A549 (cell line): Measurements from ENCODE around the gene CDC42BPG. TPM values are rescaled to one million over a fixed set of nuclear protein-coding genes. Genes with fewer than 3 reads are reported as not detected.

Experiments
- ATAC-seq, 2 experiments: fragments of 200-7000 bp in 1 of 2; fragments of >200 bp in 1 of 2; cut with Nextera tagmentation in 1 of 2; cut with Tn5 transposase in 1 of 2; 3 replicates each; pipeline versions ENCODE4 v1.8.0 to v1.9.1; 2018 to 2020; ENCODE audit warnings: mild to moderate bottlenecking in 1 of 2, moderate library complexity in 1 of 2
- CTCF ChIA-PET: fragments of 300-600 bp; sonication (Branson Sonifier 250); formaldehyde crosslinking; extraction: SDS; loops from one replicate; lab custom pipeline; 2021; ENCODE audit warnings: antibody characterized with exemption, inconsistent platforms; lab: Yijun Ruan, JAX
- POLR2A ChIA-PET: fragments of 350-600 bp; formaldehyde crosslinking; extraction: SDS; loops from one replicate; lab custom pipeline; 2021; ENCODE audit warnings: antibody characterized with exemption, inconsistent platforms; lab: Yijun Ruan, JAX
- DNase-seq, 2 experiments: peaks; one replicate each; pipeline versions ENCODE4 v3.0.0 to v3.0.0-alpha.2; 2011 to 2016; ENCODE audit warnings: low read depth in 1 of 2, low spot score in 1 of 2
- FAIRE-seq: peaks from 2 replicates; lab custom pipeline; 2011; peaks lifted over from hg19 to GRCh38; lab: Jason Lieb, UNC
- H3K27ac ChIP-seq, 2 experiments: fragments of >200 bp; sonication (Bioruptor Twin); formaldehyde crosslinking; 3 replicates each; pipeline ENCODE4 v1.5.1; 2016 to 2017
- H3K4me1 ChIP-seq: fragments of >200 bp; sonication (Bioruptor Twin); formaldehyde crosslinking; 3 replicates; pipeline ENCODE4 v1.6.1; 2016
- H3K4me2 ChIP-seq: fragments of >200 bp; sonication (Bioruptor Twin); formaldehyde crosslinking; 3 replicates; pipeline ENCODE4 v1.6.1; 2016
- H3K4me3 ChIP-seq: fragments of >200 bp; sonication (Bioruptor Twin); formaldehyde crosslinking; 3 replicates; pipeline ENCODE4 v1.5.1; 2016
- H3K9me3 ChIP-seq: fragments of >200 bp; sonication (Bioruptor Twin); formaldehyde crosslinking; 3 replicates; pipeline ENCODE4 v1.6.1; 2016
- CEBPB ChIP-seq, 2 experiments: fragments of >200 bp in 1 of 2; sonication (Bioruptor Twin) in 1 of 2; formaldehyde crosslinking in 1 of 2; IDR thresholded peaks; 2 replicates each; pipeline ENCODE4 v1.6.1; 2012 to 2016
- EHF ChIP-seq: fragments of 250-450 bp; sonication (Bioruptor Pico); IDR thresholded peaks from 2 replicates; pipeline ENCODE4 v1.5.0; 2020; ENCODE audit warnings: mild to moderate bottlenecking
- EHMT2 ChIP-seq: fragments of 200-600 bp; sonication (generic); IDR thresholded peaks from 2 replicates; pipeline ENCODE4 v1.6.1; 2016; ENCODE audit warnings: antibody characterized with exemption, low read depth, mild to moderate bottlenecking, moderate library complexity
- EP300 ChIP-seq, 2 experiments: fragments of >200 bp; sonication (Bioruptor Twin); formaldehyde crosslinking; IDR thresholded peaks; 2 replicates in 1 of 2; 3 replicates in 1 of 2; pipeline ENCODE4 v1.6.1; 2016 to 2017
- ESRRA ChIP-seq: fragments of 150-350 bp; IDR thresholded peaks from 2 replicates; pipeline ENCODE4 v1.6.1; 2014; ENCODE audit warnings: mild to moderate bottlenecking, low read length, borderline replicate concordance
- FOSL2 ChIP-seq, 2 experiments: fragments of 450-650 bp in 1 of 2; fragments of >200 bp in 1 of 2; sonication (Bioruptor Twin) in 1 of 2; formaldehyde crosslinking; IDR thresholded peaks; 2 replicates each; pipeline versions ENCODE4 v1.5.0 to v1.6.1; 2016 to 2020; ENCODE audit warnings: mild to moderate bottlenecking in 1 of 2, moderate library complexity in 1 of 2
- FOXS1 ChIP-seq: fragments of 250-450 bp; sonication (Bioruptor Pico); IDR thresholded peaks from 2 replicates; pipeline ENCODE4 v1.5.0; 2020; ENCODE audit warnings: mild to moderate bottlenecking, moderate library complexity
- GATA3 ChIP-seq: IDR thresholded peaks from 2 replicates; pipeline ENCODE4 v1.6.1; 2012; ENCODE audit warnings: borderline replicate concordance
- HDAC2 ChIP-seq: fragments of 200-600 bp; sonication (generic); IDR thresholded peaks from 2 replicates; pipeline ENCODE4 v1.6.1; 2016
- HOXA7 ChIP-seq: fragments of 250-450 bp; sonication (Bioruptor Pico); IDR thresholded peaks from 2 replicates; pipeline ENCODE4 v1.5.0; 2020; ENCODE audit warnings: mild to moderate bottlenecking, moderate library complexity
- JUN ChIP-seq, 2 experiments: fragments of >200 bp; sonication (Bioruptor Twin); formaldehyde crosslinking; IDR thresholded peaks; 2 replicates in 1 of 2; 3 replicates in 1 of 2; pipeline ENCODE4 v1.6.1; 2016 to 2017
- JUNB ChIP-seq: fragments of >200 bp; sonication (Bioruptor Twin); formaldehyde crosslinking; IDR thresholded peaks from 2 replicates; pipeline ENCODE4 v1.6.1; 2016
- KDM5A ChIP-seq: fragments of 200-600 bp; sonication (generic); IDR thresholded peaks from 2 replicates; pipeline ENCODE4 v1.6.1; 2016; ENCODE audit warnings: antibody characterized with exemption, mild to moderate bottlenecking
- MAFK ChIP-seq: fragments of 450-650 bp; IDR thresholded peaks from 2 replicates; pipeline ENCODE4 v1.6.1; 2014; ENCODE audit not compliant: partially characterized antibody
- NFE2L2 ChIP-seq: fragments of 150-350 bp; conservative IDR thresholded peaks from 2 replicates; pipeline ENCODE4 v1.6.1; 2014; ENCODE audit warnings: low read length
- PHF8 ChIP-seq: fragments of 200-600 bp; sonication (generic); IDR thresholded peaks from 2 replicates; pipeline ENCODE4 v1.6.1; 2016; ENCODE audit warnings: low read depth, mild to moderate bottlenecking, antibody characterized with exemption, moderate library complexity, borderline replicate concordance
- POLR2A ChIP-seq: IDR thresholded peaks from 2 replicates; pipeline ENCODE4 v1.6.1; 2012; ENCODE audit warnings: mild to moderate bottlenecking, low read length
- POLR2AphosphoS2 ChIP-seq: conservative IDR thresholded peaks from 2 replicates; pipeline ENCODE4 v1.6.1; 2012; ENCODE audit warnings: low read length, improper control_type of control experiment, inconsistent platforms
- RAD21 ChIP-seq, 2 experiments: fragments of >200 bp in 1 of 2; sonication (Bioruptor Twin) in 1 of 2; formaldehyde crosslinking in 1 of 2; IDR thresholded peaks in 1 of 2; conservative IDR thresholded peaks in 1 of 2; 2 replicates in 1 of 2; 3 replicates in 1 of 2; pipeline ENCODE4 v1.6.1; 2012 to 2018; ENCODE audit warnings: inconsistent platforms in 1 of 2
- ZFP36 ChIP-seq: fragments of 450-650 bp; IDR thresholded peaks from 2 replicates; pipeline ENCODE4 v1.6.1; 2014; ENCODE audit warnings: borderline replicate concordance; ENCODE audit not compliant: partially characterized antibody
- WGBS: methylation state at CpG from one replicate; pipeline ENCODE4 v1.1.6; 2017; ENCODE audit errors: missing lambda C conversion rate; 5-methylcytosine and 5-hydroxymethylcytosine counted together
- polyA plus RNA-seq, 4 experiments: library from polyadenylated mRNA; depleted of rRNA in 3 of 4; stranded (reverse); fragments of >200 nt; fragmentation: RNase III in 1 of 4; extraction: RNeasy Plus Mini Kit Qiagen cat#74134 plus additional on column Dnase treatment in 1 of 4; gene quantifications; 2 replicates in 3 of 4; 3 replicates in 1 of 4; pipeline ENCODE4 v1.2.3, GENCODE V29; 2011 to 2017
- TF ChIP-seq, protein P1 (sequence below): IDR thresholded peaks from 2 replicates; pipeline ENCODE4 v1.6.1; 2012; ENCODE audit warnings: low read depth, borderline replicate concordance
- TF ChIP-seq, protein P2 (sequence below): fragments of 200-600 bp; sonication (generic); IDR thresholded peaks from 2 replicates; pipeline ENCODE4 v1.6.1; 2016; ENCODE audit warnings: antibody characterized with exemption, mild to moderate bottlenecking, moderate library complexity
- TF ChIP-seq, protein P3 (sequence below): IDR thresholded peaks from 2 replicates; pipeline ENCODE4 v1.6.1; 2012
- TF ChIP-seq, protein P4 (sequence below): fragments of 150-350 bp; IDR thresholded peaks from 2 replicates; pipeline ENCODE4 v1.6.1; 2014; ENCODE audit warnings: low read depth, mild to moderate bottlenecking, low read length
- TF ChIP-seq, protein P5 (sequence below): IDR thresholded peaks from 2 replicates; pipeline ENCODE4 v1.6.1; 2012
- TF ChIP-seq, protein P6 (sequence below): fragments of >200 bp; sonication (Bioruptor Twin); formaldehyde crosslinking; IDR thresholded peaks from 3 replicates; pipeline ENCODE4 v1.6.1; 2016
- TF ChIP-seq, protein P7 (sequence below): fragments of >200 bp; sonication (Bioruptor Twin); formaldehyde crosslinking; IDR thresholded peaks from 2 replicates; pipeline ENCODE4 v1.6.1; 2016

CDC42BPG gene
- polyA plus RNA-seq, 2 of the 4 experiments (the other 2 are of a cell fraction) = 0.35 to 1.0 TPM

DNA sequence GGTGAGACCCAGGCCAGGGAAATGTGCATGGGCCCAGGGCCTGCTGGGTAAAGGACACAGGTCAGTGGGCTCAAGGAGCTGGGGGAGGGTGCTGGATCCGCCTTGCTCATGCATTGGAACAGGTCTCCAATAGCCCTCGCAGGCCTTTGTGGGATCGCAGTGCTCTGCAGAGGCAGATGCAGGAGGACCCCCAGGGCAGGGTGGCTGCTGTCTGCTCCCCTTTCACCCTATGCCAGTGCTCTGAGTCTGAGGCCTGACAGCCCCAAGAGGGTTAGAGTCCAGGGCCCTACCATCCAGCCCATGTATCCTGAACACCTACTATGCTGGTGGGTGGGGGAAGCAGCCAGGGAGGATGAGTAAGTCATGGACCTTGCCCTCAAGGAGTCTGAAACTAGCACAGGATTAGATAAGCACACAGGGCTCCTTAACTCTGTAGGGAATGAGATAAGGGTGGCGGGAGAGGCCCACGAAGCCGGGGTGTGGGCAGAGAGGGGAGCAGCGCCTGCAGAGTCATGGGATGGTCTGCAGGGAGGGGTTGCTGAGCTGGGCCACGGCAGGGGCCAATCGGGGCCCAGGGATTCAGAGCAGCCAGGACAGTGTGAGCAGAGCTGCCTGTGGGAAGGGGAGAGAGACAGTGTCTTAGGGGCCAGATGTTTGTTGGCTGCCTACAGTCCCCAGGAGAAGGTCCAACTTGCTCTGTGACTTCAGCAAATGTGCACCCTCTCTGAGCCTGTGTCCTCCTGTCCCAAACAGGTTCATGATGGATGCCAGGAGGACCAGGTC, 44.5 kb upstream of the CDC42BPG start:
- Histone ChIP-seq H3K4me3 (no peak overlapping the region), H3K9me3 (no peaks in the 10 kb centered on the region), H3K4me2 (peak overlapping the region; percentile 85), H3K27ac (peak overlapping the region; percentile 92 to 97), H3K4me1 (peaks cover 82% of the 10 kb centered on the region)
- ATAC-seq (peak; percentile 68 to 78), DNase-seq (peak; percentile 89 to 94), FAIRE-seq (peak; percentile 89)
- TF ChIP-seq, protein P1, sequence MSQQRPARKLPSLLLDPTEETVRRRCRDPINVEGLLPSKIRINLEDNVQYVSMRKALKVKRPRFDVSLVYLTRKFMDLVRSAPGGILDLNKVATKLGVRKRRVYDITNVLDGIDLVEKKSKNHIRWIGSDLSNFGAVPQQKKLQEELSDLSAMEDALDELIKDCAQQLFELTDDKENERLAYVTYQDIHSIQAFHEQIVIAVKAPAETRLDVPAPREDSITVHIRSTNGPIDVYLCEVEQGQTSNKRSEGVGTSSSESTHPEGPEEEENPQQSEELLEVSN = peak; percentile 58
- TF ChIP-seq RAD21 (conservative IDR thresholded peaks at IDR 0.05 in 1 of 2, IDR thresholded peaks at IDR 0.05 in 1 of 2) (no peak; a peak in 1 of 5 replicates), ESRRA (peak; percentile 74; the same call in 1 of the 2 replicates), JUNB (peak; percentile 22; the same call in 1 of the 2 replicates), MAFK (peak; percentile 29), CEBPB (IDR thresholded peaks at IDR 0.05) (no peak), HOXA7 (CRISPR knock-in tag) (no peak), EP300 (IDR thresholded peaks at IDR 0.05) (0 out of 5 replicates have a peak, but pooled peaks of 1 of the 2 experiments have one; percentile 13), EHF (no peak), HDAC2 (no peak), JUN (IDR thresholded peaks at IDR 0.05) (peak; percentile 43 to 70; a peak in 2 of 5 replicates), POLR2A (peak; percentile 32), POLR2AphosphoS2 (no peak), ZFP36 (peak; percentile 67), KDM5A (no peak), FOSL2 (IDR thresholded peaks at IDR 0.05) (peak; percentile 31; the same call in 1 of the 2 replicates), FOSL2 (CRISPR knock-in tag; IDR thresholded peaks at IDR 0.05) (peak; percentile 73)
- TF ChIP-seq, protein P2, sequence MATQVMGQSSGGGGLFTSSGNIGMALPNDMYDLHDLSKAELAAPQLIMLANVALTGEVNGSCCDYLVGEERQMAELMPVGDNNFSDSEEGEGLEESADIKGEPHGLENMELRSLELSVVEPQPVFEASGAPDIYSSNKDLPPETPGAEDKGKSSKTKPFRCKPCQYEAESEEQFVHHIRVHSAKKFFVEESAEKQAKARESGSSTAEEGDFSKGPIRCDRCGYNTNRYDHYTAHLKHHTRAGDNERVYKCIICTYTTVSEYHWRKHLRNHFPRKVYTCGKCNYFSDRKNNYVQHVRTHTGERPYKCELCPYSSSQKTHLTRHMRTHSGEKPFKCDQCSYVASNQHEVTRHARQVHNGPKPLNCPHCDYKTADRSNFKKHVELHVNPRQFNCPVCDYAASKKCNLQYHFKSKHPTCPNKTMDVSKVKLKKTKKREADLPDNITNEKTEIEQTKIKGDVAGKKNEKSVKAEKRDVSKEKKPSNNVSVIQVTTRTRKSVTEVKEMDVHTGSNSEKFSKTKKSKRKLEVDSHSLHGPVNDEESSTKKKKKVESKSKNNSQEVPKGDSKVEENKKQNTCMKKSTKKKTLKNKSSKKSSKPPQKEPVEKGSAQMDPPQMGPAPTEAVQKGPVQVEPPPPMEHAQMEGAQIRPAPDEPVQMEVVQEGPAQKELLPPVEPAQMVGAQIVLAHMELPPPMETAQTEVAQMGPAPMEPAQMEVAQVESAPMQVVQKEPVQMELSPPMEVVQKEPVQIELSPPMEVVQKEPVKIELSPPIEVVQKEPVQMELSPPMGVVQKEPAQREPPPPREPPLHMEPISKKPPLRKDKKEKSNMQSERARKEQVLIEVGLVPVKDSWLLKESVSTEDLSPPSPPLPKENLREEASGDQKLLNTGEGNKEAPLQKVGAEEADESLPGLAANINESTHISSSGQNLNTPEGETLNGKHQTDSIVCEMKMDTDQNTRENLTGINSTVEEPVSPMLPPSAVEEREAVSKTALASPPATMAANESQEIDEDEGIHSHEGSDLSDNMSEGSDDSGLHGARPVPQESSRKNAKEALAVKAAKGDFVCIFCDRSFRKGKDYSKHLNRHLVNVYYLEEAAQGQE = no peak
- TF ChIP-seq, protein P3, sequence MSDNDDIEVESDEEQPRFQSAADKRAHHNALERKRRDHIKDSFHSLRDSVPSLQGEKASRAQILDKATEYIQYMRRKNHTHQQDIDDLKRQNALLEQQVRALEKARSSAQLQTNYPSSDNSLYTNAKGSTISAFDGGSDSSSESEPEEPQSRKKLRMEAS = peak; percentile 80
- TF ChIP-seq, protein P4, sequence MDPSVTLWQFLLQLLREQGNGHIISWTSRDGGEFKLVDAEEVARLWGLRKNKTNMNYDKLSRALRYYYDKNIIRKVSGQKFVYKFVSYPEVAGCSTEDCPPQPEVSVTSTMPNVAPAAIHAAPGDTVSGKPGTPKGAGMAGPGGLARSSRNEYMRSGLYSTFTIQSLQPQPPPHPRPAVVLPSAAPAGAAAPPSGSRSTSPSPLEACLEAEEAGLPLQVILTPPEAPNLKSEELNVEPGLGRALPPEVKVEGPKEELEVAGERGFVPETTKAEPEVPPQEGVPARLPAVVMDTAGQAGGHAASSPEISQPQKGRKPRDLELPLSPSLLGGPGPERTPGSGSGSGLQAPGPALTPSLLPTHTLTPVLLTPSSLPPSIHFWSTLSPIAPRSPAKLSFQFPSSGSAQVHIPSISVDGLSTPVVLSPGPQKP = no peak
- ChIA-PET CTCF (interaction anchor here (0.9 to 31.5 kb wide), 14 partner anchors 10 to 228 kb away, joined by 3 to 1607 read pairs (median 7); partner anchors contain the start of genes ARL2, ATG2A, CDC42BPG and EHD1), POLR2A (interaction anchor here (0.7 to 1.5 kb wide), 5 partner anchors 8 to 110 kb away, joined by 3 to 9 read pairs (median 3); partner anchors contain the start of gene EHD1)
- WGBS = 2% methylated on average over 8 of the region's 9 CpGs

DNA sequence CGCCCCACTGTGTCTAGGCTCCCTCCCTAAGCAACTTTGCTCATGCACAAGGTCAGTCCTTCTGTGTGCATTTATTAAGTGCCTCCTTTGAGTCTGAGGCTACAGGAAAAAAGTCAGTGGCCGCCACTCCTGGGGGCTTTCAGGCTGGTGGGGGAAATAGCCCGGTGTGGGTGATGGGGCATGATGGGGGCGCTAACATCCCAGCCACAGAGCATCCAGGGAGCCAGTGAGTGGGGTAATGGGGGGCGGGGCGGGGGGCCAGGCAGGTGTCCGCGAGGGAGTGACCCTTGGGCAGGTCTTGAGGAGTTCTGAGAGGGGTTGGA, 43.9 kb upstream of the CDC42BPG start:
- CTCF ChIA-PET = interaction anchor here (0.7 to 31.5 kb wide), 27 partner anchors 10 to 229 kb away, joined by 3 to 1607 read pairs (median 4); partner anchors contain the start of genes ARL2, CDC42BPG, EHD1 and PPP2R5B
- Histone ChIP-seq H3K4me1 (peaks cover 77% of the 10 kb centered on the region), H3K9me3 (no peaks in the 10 kb centered on the region), H3K4me3 (peak overlapping the region; percentile 7; the same call in 1 of the 3 replicates), H3K27ac (peak overlapping the region; percentile 92 to 97), H3K4me2 (peak overlapping the region; percentile 85)
- DNase-seq (no peak), FAIRE-seq (no peak), ATAC-seq (no peak)
- WGBS = 7% methylated on average over 2 of the region's 8 CpGs
- POLR2A ChIA-PET = interaction anchor here (0.6 to 1.4 kb wide), 5 partner anchors 10 to 109 kb away, joined by 3 to 9 read pairs (median 6); partner anchors contain the start of gene EHD1
- TF ChIP-seq GATA3 = no peak
- TF ChIP-seq, protein P5, sequence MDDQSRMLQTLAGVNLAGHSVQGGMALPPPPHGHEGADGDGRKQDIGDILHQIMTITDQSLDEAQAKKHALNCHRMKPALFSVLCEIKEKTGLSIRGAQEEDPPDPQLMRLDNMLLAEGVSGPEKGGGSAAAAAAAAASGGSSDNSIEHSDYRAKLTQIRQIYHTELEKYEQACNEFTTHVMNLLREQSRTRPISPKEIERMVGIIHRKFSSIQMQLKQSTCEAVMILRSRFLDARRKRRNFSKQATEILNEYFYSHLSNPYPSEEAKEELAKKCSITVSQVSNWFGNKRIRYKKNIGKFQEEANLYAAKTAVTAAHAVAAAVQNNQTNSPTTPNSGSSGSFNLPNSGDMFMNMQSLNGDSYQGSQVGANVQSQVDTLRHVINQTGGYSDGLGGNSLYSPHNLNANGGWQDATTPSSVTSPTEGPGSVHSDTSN = no peak
- TF ChIP-seq, protein P6, sequence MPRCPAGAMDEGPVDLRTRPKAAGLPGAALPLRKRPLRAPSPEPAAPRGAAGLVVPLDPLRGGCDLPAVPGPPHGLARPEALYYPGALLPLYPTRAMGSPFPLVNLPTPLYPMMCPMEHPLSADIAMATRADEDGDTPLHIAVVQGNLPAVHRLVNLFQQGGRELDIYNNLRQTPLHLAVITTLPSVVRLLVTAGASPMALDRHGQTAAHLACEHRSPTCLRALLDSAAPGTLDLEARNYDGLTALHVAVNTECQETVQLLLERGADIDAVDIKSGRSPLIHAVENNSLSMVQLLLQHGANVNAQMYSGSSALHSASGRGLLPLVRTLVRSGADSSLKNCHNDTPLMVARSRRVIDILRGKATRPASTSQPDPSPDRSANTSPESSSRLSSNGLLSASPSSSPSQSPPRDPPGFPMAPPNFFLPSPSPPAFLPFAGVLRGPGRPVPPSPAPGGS = no peak
- no peak for TF ChIP-seq PHF8
- no peak for TF ChIP-seq NFE2L2
- TF ChIP-seq, protein P7, sequence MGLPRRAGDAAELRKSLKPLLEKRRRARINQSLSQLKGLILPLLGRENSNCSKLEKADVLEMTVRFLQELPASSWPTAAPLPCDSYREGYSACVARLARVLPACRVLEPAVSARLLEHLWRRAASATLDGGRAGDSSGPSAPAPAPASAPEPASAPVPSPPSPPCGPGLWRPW = no peak
- no peak for TF ChIP-seq FOXS1 (CRISPR knock-in tag)
- no peak for TF ChIP-seq EHMT2
- no peak for TF ChIP-seq MAFK
